ENCODE measurements around the gene HFM1. TPM values are rescaled to one million over a fixed set of nuclear protein-coding genes. Genes with fewer than 3 reads are reported as not detected.

Gene HFM1
- total RNA-seq, 4 donors from 2014 or later, result 8.2 to 25.3 (median 10.5) TPM

DNA sequence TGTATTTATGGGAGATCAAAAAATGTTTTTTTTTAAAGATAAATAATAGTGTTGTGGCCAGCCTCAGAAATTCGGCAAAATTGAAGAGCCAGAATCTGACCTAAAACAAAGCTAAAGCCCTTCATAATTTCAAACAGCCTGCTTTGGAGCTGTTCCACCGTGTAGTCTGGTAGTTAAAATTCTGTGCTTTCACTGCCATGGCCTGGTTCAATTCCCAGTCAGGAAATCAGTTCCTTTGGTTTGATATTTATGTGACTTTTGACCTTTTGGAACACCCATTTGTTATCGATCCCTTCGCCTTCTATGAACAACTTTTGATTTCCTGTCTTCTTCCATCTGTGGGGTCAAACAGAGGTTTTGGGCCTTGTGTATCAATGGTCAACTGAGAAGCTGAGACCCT lies 179.8 kb downstream of the HFM1 start:
- Histone ChIP-seq H3K9me3 (no peaks in the 10 kb centered on the region), H3K4me3 (no peak overlapping the region), H3K27me3 (no peaks in the 10 kb centered on the region), H3K27ac (no peak overlapping the region), H3K4me1 (no peaks in the 10 kb centered on the region), H3K36me3 (no peaks in the 10 kb centered on the region)
- no peak for DNase-seq
- TF ChIP-seq, protein P1, sequence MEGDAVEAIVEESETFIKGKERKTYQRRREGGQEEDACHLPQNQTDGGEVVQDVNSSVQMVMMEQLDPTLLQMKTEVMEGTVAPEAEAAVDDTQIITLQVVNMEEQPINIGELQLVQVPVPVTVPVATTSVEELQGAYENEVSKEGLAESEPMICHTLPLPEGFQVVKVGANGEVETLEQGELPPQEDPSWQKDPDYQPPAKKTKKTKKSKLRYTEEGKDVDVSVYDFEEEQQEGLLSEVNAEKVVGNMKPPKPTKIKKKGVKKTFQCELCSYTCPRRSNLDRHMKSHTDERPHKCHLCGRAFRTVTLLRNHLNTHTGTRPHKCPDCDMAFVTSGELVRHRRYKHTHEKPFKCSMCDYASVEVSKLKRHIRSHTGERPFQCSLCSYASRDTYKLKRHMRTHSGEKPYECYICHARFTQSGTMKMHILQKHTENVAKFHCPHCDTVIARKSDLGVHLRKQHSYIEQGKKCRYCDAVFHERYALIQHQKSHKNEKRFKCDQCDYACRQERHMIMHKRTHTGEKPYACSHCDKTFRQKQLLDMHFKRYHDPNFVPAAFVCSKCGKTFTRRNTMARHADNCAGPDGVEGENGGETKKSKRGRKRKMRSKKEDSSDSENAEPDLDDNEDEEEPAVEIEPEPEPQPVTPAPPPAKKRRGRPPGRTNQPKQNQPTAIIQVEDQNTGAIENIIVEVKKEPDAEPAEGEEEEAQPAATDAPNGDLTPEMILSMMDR (IDR thresholded peaks at IDR 0.05), result no peak
- TF ChIP-seq POLR2A (IDR thresholded peaks at IDR 0.05), result no peak
- intact Hi-C loops (cut with DNase I; ENCODE audit: low total_unique reads), result no loop called here

DNA sequence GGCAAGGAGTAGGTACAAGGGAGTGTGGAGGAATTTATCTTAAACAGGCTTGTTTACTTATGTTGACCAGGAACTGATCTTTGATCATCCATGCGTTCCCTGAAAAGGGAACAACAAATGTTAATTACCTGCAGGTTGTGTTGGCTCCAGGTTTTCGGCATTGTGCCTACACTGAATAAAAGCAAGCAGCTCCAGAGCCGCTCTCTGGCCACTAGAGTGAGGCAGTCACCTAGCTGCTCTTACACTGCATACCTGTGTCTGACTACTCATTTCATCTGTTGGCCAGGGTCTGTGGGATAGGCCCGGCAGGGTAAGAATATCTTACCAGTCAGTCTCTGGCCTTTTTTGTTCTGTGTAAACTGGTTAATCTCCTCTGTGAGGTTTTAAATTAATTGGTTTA lies 183.6 kb downstream of the HFM1 start:
- intact Hi-C loops (cut with DNase I; ENCODE audit: low total_unique reads), result no loop called here
- H3K36me3 ChIP-seq, result no peaks in the 10 kb centered on the region
- no peak for TF ChIP-seq POLR2A (IDR thresholded peaks at IDR 0.05)
- TF ChIP-seq, protein P1 (IDR thresholded peaks at IDR 0.05), result no peak
- H3K4me1 ChIP-seq, result no peaks in the 10 kb centered on the region
- no peak overlapping the region for H3K4me3 ChIP-seq
- DNase-seq, result no peak
- no peaks in the 10 kb centered on the region for H3K27me3 ChIP-seq
- no peak overlapping the region for H3K27ac ChIP-seq
- H3K9me3 ChIP-seq, result no peaks in the 10 kb centered on the region

DNA sequence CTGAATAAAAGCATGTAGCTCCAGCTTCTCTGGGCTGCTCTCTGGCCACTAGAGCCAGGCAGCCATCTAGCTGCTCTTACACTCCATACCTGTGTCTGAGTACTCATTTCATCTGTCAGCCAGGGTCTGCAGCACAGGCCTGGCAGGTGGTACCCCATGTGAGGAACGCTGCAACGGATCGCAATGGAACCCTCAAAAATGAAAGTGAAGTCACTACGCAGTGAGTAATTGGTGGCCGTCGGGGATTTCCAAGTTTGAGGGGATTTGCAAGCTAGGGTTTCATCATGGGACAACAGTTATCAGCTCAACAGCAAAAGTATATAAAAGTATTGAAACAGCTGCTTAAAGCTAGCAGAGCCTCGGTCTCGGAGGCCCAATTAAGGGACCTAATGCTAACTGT lies 186.7 kb downstream of the HFM1 start:
- no peak for DNase-seq
- TF ChIP-seq, protein P1 (IDR thresholded peaks at IDR 0.05), result no peak
- no peak for TF ChIP-seq POLR2A (IDR thresholded peaks at IDR 0.05)

More for the DNA sequence above, 186.7 kb downstream of the HFM1 start:
- no peaks in the 10 kb centered on the region for H3K4me1 ChIP-seq
- H3K27me3 ChIP-seq, result no peaks in the 10 kb centered on the region
- H3K9me3 ChIP-seq, result no peaks in the 10 kb centered on the region
- intact Hi-C loops (cut with DNase I; ENCODE audit: low total_unique reads), result no loop called here
- no peak overlapping the region for H3K27ac ChIP-seq
- no peaks in the 10 kb centered on the region for H3K36me3 ChIP-seq
- no peak overlapping the region for H3K4me3 ChIP-seq

Small RNA genes within 50 kb of the gene (small RNA-seq; reads per million reads assigned to genes)
- gene RF00019, result not detected

Other genes starting within 250 kb of the HFM1 start
- 10 to 100 TPM in 1 of 4 donors, 1 to 10 TPM in 2, under 1 TPM in 1; 0.59 to 33.5 (median 2.7) TPM for gene CDC7, start 96.0 kb upstream of the HFM1 start, total RNA-seq